Trophoblast cell (in vitro differentiated cells and primary cell): Measurements from ENCODE around the gene MPZL3.

ENCODE experiments used
- DNase-seq, 2 donors: peaks; one replicate each; pipeline ENCODE4 v3.0.0-alpha.2; 2016
- H2AFZ ChIP-seq: 2 replicates; pipeline ENCODE4 v1.6.1; 2013; ENCODE audit warnings: low read length, moderate library complexity, mild to moderate bottlenecking; ENCODE audit not compliant: insufficient read depth, poor library complexity
- H2AK5ac ChIP-seq: 2 replicates; pipeline ENCODE4 v1.6.1; 2013; ENCODE audit warnings: mild to moderate bottlenecking, low read length
- H2BK120ac ChIP-seq: 2 replicates; pipeline ENCODE4 v1.6.1; 2013; ENCODE audit warnings: low read length, mild to moderate bottlenecking, moderate library complexity; ENCODE audit not compliant: insufficient read depth, poor library complexity
- H2BK12ac ChIP-seq: 2 replicates; pipeline ENCODE4 v1.6.1; 2013; ENCODE audit warnings: mild to moderate bottlenecking, low read length, moderate library complexity
- H2BK5ac ChIP-seq: 2 replicates; pipeline ENCODE4 v1.6.1; 2013; ENCODE audit warnings: low read length, low read depth, moderate library complexity, mild to moderate bottlenecking; ENCODE audit not compliant: poor library complexity
- H3K14ac ChIP-seq: 2 replicates; pipeline ENCODE4 v1.6.1; 2013; ENCODE audit warnings: mild to moderate bottlenecking, low read length
- H3K18ac ChIP-seq: 2 replicates; pipeline ENCODE4 v1.6.1; 2013; ENCODE audit warnings: mild to moderate bottlenecking, low read length
- H3K23ac ChIP-seq: 2 replicates; pipeline ENCODE4 v1.6.1; 2013; ENCODE audit warnings: low read length
- H3K27ac ChIP-seq: 2 replicates; pipeline ENCODE4 v1.5.1; 2013; ENCODE audit warnings: low read depth, mild to moderate bottlenecking, inconsistent platforms, low read length, moderate library complexity
- H3K27me3 ChIP-seq: 2 replicates; pipeline ENCODE4 v1.6.1; 2013; ENCODE audit warnings: inconsistent platforms, mild to moderate bottlenecking, low read length, moderate library complexity; ENCODE audit not compliant: insufficient read depth
- H3K36me3 ChIP-seq, 2 experiments: 1 replicate in 1 of 2; 2 replicates in 1 of 2; pipeline ENCODE4 v1.6.1; 2013; ENCODE audit warnings: low read length in 2 of 2, mild to moderate bottlenecking in 2 of 2, moderate library complexity in 1 of 2; ENCODE audit not compliant: insufficient read depth in 2 of 2, control insufficient read depth in 1 of 2
- H3K4ac ChIP-seq: 2 replicates; pipeline ENCODE4 v1.6.1; 2013; ENCODE audit warnings: low read depth, mild to moderate bottlenecking, low read length, moderate library complexity
- H3K4me1 ChIP-seq, 2 experiments: 1 replicate in 1 of 2; 2 replicates in 1 of 2; pipeline ENCODE4 v1.6.1; 2013; ENCODE audit warnings: low read length in 2 of 2, mild to moderate bottlenecking in 2 of 2, moderate library complexity in 1 of 2; ENCODE audit not compliant: insufficient read depth in 2 of 2, control insufficient read depth in 1 of 2
- H3K4me2 ChIP-seq: 2 replicates; pipeline ENCODE4 v1.6.1; 2013; ENCODE audit warnings: inconsistent platforms, mild to moderate bottlenecking, low read length, moderate library complexity
- H3K4me3 ChIP-seq: 2 replicates; pipeline ENCODE4 v1.5.1; 2013; ENCODE audit warnings: mild to moderate bottlenecking, low read depth, low read length, inconsistent platforms
- H3K79me1 ChIP-seq: one replicate; pipeline ENCODE4 v1.6.1; 2013; ENCODE audit warnings: low read length
- H3K79me2 ChIP-seq: 2 replicates; pipeline ENCODE4 v1.6.1; 2013; ENCODE audit warnings: low read length, mild to moderate bottlenecking; ENCODE audit not compliant: control insufficient read depth, insufficient read depth, poor library complexity
- H3K9ac ChIP-seq: 2 replicates; pipeline ENCODE4 v1.6.1; 2013; ENCODE audit warnings: mild to moderate bottlenecking, low read length
- H3K9me3 ChIP-seq: 2 replicates; pipeline ENCODE4 v1.6.1; 2013; ENCODE audit warnings: low read depth, mild to moderate bottlenecking, control low read depth, inconsistent platforms, low read length; ENCODE audit not compliant: insufficient read depth
- H4K12ac ChIP-seq: 2 replicates; pipeline ENCODE4 v1.6.1; 2013; ENCODE audit warnings: low read depth, mild to moderate bottlenecking, low read length, moderate library complexity
- H4K8ac ChIP-seq: 2 replicates; pipeline ENCODE4 v1.6.1; 2013; ENCODE audit warnings: low read depth, mild to moderate bottlenecking, low read length, moderate library complexity
- H4K91ac ChIP-seq: one replicate; pipeline ENCODE4 v1.6.1; 2013; ENCODE audit warnings: low read depth, mild to moderate bottlenecking, low read length, moderate library complexity
- WGBS: extraction: QIAGEN DNeasy Blood & Tissue Kit; methylation state at CpG from one replicate; pipeline ENCODE4 v1.1.7; 2013; ENCODE audit warnings: missing lambda C conversion rate; ENCODE audit not compliant: insufficient read length, insufficient coverage; ENCODE audit errors: extremely low coverage; 5-methylcytosine and 5-hydroxymethylcytosine counted together

MPZL3 gene

DNA sequence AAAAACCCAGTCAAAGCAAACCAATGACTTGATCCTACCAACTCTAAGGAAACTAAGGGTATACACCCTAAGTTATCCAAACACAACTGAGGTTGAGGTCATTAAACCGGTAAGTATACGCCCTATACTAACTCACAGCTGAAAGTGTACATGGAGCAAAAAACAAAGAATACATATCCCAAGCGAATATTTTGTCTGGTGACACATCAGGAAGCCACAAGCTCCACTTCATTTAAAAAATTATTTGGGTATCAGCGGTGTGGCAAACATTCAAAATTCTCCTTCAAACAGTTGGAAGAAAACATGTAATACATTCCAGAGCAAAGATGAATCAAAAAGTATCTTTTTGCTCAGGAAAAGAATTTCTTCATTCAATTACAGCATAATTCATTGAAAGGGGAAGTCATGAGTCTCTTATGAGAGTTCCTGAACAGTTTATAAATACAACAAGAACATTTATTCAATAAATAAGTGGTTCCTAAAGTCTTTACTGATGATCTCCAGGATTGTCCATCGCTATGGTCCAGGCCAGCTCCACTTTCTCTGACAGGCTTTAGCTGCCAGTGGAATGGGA is 22.8 kb downstream of the MPZL3 start:
- no peaks in the 10 kb centered on the region for H3K27me3 ChIP-seq
- H3K36me3 ChIP-seq: no peaks in the 10 kb centered on the region
- no peak overlapping the region for H3K18ac ChIP-seq
- no peak overlapping the region for H4K91ac ChIP-seq
- no peak overlapping the region for H3K4me3 ChIP-seq
- no peak overlapping the region for H2BK12ac ChIP-seq
- no peak overlapping the region for H4K8ac ChIP-seq
- no CpG with 5 or more reads among the region's 5 CpGs for whole genome bisulfite sequencing
- no peak overlapping the region for H3K27ac ChIP-seq
- no peak overlapping the region for H3K23ac ChIP-seq
- no peak overlapping the region for H3K14ac ChIP-seq
- H2BK5ac ChIP-seq: no peak overlapping the region
- H3K9me3 ChIP-seq: no peaks in the 10 kb centered on the region
- no peaks in the 10 kb centered on the region for H3K4me1 ChIP-seq
- H2AK5ac ChIP-seq: no peak overlapping the region
- no peak overlapping the region for H3K4me2 ChIP-seq
- H3K79me2 ChIP-seq: no peaks in the 10 kb centered on the region
- no peak for DNase-seq
- H3K9ac ChIP-seq: no peak overlapping the region
- H2AFZ ChIP-seq: no peak overlapping the region
- no peak overlapping the region for H3K4ac ChIP-seq
- no peaks in the 10 kb centered on the region for H3K79me1 ChIP-seq
- no peak overlapping the region for H2BK120ac ChIP-seq
- no peak overlapping the region for H4K12ac ChIP-seq

DNA sequence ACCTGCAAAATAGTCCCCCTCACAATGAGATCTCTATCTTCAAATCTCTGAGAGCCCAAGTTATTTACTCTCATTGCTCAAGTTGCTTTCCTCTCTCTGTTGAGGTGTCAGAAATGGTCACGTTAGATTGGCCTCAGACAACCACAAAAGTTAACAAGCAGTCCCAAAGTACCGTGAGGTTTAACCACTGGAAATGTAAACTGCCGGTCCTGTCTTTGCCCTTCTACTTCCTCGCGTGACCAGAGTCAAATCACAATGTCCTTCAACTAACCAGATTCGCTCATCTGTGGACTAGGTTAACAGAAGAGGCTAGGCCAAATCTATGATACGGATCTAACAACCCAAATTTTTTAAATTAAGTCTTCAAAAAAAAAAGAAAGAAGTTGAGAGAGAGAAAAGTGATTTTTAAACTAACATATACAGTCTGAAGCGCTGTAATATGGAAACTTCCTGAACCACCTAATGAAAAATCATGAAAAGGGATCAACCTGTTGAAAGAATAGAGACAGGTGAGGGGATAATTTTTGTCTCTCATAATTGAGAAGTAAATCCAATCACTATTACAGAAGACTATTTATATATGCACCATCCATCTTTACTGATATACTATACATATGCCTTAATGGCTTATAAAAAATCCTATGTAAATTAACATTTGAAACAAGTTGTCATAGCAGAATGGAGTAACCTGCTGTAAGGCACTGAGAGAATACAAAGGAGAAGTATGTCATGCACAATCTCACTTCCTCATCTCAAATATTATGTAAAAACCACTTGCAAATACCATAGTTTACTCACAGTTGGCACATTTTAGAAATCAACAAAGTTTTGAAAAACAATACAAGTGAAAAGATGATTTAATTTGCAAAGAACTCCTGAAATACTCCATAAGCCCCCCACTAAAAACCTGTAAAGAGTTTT is 24.0 kb downstream of the MPZL3 start:
- Histone ChIP-seq H3K4me3 (no peak overlapping the region), H4K8ac (no peak overlapping the region), H2BK120ac (no peak overlapping the region), H3K9ac (no peak overlapping the region), H3K18ac (no peak overlapping the region), H2BK5ac (no peak overlapping the region), H3K36me3 (no peaks in the 10 kb centered on the region), H2AK5ac (no peak overlapping the region), H3K4me2 (no peak overlapping the region), H3K14ac (no peak overlapping the region), H3K79me2 (no peaks in the 10 kb centered on the region), H4K12ac (no peak overlapping the region), H3K79me1 (no peaks in the 10 kb centered on the region), H3K23ac (no peak overlapping the region), H4K91ac (no peak overlapping the region), H3K27ac (no peak overlapping the region), H2BK12ac (no peak overlapping the region), H3K27me3 (no peaks in the 10 kb centered on the region), H2AFZ (no peak overlapping the region), H3K4me1 (no peaks in the 10 kb centered on the region), H3K4ac (no peak overlapping the region), H3K9me3 (no peaks in the 10 kb centered on the region)
- WGBS: no CpG with 5 or more reads among the region's 8 CpGs
- DNase-seq: no peak

DNA sequence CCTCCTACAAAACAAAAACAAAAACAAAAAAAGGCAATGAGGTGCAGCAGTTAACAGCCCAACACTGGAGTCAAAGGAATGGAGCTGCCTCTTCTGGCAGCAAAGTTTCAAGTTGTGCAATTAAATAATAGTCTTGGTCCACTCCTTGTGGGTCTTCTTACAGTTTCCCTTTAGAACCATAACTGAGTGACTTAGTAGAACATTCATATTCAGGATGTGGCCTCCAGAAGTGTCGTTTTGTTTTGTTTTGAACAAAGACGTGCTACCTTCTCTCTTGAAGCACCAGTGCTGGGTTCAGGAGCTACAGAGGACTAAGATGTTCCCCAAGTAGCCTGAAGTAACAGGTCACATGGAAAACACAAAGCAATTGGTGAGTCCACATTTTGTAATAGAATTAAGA is 25.4 kb downstream of the MPZL3 start:
- no peak overlapping the region for H3K27ac ChIP-seq
- no peak overlapping the region for H3K23ac ChIP-seq
- no peak overlapping the region for H2BK5ac ChIP-seq
- no CpG with 5 or more reads among the region's 2 CpGs for WGBS
- no peaks in the 10 kb centered on the region for H3K79me1 ChIP-seq
- no peak overlapping the region for H3K14ac ChIP-seq
- no peak overlapping the region for H3K4me2 ChIP-seq
- no peak overlapping the region for H2BK120ac ChIP-seq
- no peak overlapping the region for H2BK12ac ChIP-seq
- no peaks in the 10 kb centered on the region for H3K4me1 ChIP-seq
- no peak overlapping the region for H3K4ac ChIP-seq
- H3K4me3 ChIP-seq: no peak overlapping the region
- H3K18ac ChIP-seq: no peak overlapping the region
- H4K8ac ChIP-seq: no peak overlapping the region
- no peak overlapping the region for H3K9ac ChIP-seq
- H3K79me2 ChIP-seq: no peaks in the 10 kb centered on the region
- H3K9me3 ChIP-seq: no peaks in the 10 kb centered on the region
- H3K36me3 ChIP-seq: no peaks in the 10 kb centered on the region
- H4K91ac ChIP-seq: no peak overlapping the region
- H4K12ac ChIP-seq: no peak overlapping the region
- no peaks in the 10 kb centered on the region for H3K27me3 ChIP-seq
- no peak for DNase-seq
- H2AK5ac ChIP-seq: no peak overlapping the region
- H2AFZ ChIP-seq: no peak overlapping the region

DNA sequence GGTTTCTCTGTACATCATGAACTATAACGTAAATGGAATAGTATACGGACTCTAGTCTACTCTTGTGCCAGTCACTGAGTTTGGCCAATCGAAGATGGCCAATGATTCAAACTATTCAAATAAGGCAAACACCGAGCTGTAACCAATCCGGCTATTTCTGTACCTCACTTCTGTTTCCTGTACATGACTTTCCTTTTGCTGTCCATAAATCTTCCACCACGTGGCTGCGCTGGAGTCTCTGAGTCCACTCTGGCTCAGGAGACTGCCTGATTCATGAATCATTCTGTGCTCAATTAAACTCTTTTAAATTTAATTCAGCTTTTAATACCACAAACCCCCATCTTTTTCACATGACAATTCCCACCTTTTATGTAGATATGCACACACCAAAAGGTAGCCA is 25.9 kb downstream of the MPZL3 start:
- no peak overlapping the region for H3K23ac ChIP-seq
- H4K12ac ChIP-seq: no peak overlapping the region
- no peak overlapping the region for H3K9ac ChIP-seq
- no peak overlapping the region for H3K18ac ChIP-seq
- no peak overlapping the region for H2AFZ ChIP-seq
- H4K91ac ChIP-seq: no peak overlapping the region
- H3K36me3 ChIP-seq: no peaks in the 10 kb centered on the region
- WGBS: no CpG with 5 or more reads among the region's 7 CpGs
- no peaks in the 10 kb centered on the region for H3K4me1 ChIP-seq
- no peak overlapping the region for H2AK5ac ChIP-seq
- H3K27me3 ChIP-seq: no peaks in the 10 kb centered on the region
- H3K14ac ChIP-seq: no peak overlapping the region
- H4K8ac ChIP-seq: no peak overlapping the region
- H3K79me2 ChIP-seq: no peaks in the 10 kb centered on the region
- H3K79me1 ChIP-seq: no peaks in the 10 kb centered on the region
- no peak overlapping the region for H3K4me3 ChIP-seq
- DNase-seq: peak in 1 of 2 donors; percentile 18
- H3K4ac ChIP-seq: no peak overlapping the region
- no peak overlapping the region for H3K27ac ChIP-seq
- H2BK5ac ChIP-seq: no peak overlapping the region
- no peak overlapping the region for H3K4me2 ChIP-seq
- no peaks in the 10 kb centered on the region for H3K9me3 ChIP-seq
- no peak overlapping the region for H2BK12ac ChIP-seq
- no peak overlapping the region for H2BK120ac ChIP-seq
